ENCODE data around the gene GBF1. TPM values are rescaled to one million over a fixed set of nuclear protein-coding genes. Genes with fewer than 3 reads are reported as not detected.

Gene GBF1
- total and polyA plus RNA-seq, 4 donors, result 29.0 to 60.4 (median 47.3) TPM

DNA sequence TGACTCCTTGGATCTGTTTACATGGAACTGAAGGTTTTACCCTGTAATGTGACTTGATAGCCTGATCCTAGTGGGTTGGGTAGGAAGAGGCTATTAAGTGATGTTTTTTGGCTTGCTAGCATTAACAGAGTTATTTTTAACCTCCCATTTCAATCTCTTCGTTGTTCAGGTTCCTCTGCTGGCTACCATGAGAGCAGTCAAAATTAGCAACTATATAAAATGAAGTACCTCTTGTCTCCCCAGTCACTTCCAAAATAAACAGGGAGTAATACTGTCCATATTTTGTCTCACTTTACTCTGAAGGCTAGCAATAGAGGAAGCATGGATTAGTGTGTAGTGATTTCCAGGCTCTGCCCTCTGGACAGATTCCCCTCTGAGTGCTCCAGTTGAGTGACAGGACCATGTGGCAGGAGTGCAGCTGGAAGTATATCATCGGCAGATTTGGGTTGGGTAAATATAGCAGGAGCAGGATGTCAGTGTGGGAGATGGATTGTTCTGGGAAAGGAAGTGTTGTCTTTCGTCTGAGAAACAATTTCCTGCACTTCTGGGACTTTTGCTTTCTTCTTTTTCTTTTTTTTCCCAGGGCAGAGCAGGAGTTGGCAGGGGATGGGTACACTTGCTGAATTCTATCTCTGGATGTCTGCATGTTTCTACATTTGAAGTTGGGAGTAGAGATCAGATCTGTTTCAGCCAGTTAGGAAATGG lies 35.2 kb downstream of the GBF1 start:
- Histone ChIP-seq H3K27ac (ENCODE audit: low read depth, low read length) (peak overlapping the region; percentile 55), H3K27me3 (ENCODE audit: control insufficient read depth, insufficient read depth, low read length) (no peaks in the 10 kb centered on the region), H3K4me1 (ENCODE audit: control insufficient read depth, insufficient read depth, low read length) (peaks cover 4% of the 10 kb centered on the region), H3K36me3 (ENCODE audit: control insufficient read depth, insufficient read depth, low read length) (no peaks in the 10 kb centered on the region), H3K4me3 (ENCODE audit: low read depth, low read length) (no peak overlapping the region), H3K9me3 (ENCODE audit: control insufficient read depth, insufficient read depth, low read length) (no peaks in the 10 kb centered on the region)
- WGBS (ENCODE audit: insufficient coverage), result 36% methylated on average over 2 of the region's 3 CpGs
- DNase-seq (ENCODE audit: low read depth in 4 of 6, low spot score in 6 of 6), result peak in 2 of 6 donors; percentile 5 to 49

DNA sequence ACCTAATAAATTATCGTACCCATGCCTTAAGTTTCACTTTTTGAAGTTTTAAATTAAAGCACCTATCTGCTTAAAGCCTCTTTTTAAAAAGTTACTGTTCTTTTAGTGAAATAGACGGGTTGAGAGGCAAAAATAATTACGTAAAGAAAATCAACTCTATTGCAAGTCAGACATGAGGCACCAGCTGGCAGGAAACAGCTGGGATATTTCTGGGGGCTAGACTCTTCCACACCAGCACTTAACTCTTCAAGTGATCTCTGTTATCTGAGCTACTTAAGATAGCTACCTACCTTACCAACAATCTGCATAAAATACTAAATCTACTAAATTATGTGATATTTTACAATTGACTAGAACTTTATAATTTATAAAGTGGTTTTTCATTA lies 35.8 kb downstream of the GBF1 start:
- Histone ChIP-seq H3K9me3 (ENCODE audit: control insufficient read depth, insufficient read depth, low read length) (no peaks in the 10 kb centered on the region), H3K27me3 (ENCODE audit: control insufficient read depth, insufficient read depth, low read length) (no peaks in the 10 kb centered on the region), H3K4me3 (ENCODE audit: low read depth, low read length) (no peak overlapping the region), H3K36me3 (ENCODE audit: control insufficient read depth, insufficient read depth, low read length) (no peaks in the 10 kb centered on the region), H3K27ac (ENCODE audit: low read depth, low read length) (peak overlapping the region; percentile 55), H3K4me1 (ENCODE audit: control insufficient read depth, insufficient read depth, low read length) (peaks cover 4% of the 10 kb centered on the region)
- no peak for DNase-seq (ENCODE audit: low read depth in 4 of 6, low spot score in 6 of 6)
- no CpG with 5 or more reads among the region's 3 CpGs for WGBS (ENCODE audit: insufficient coverage)

DNA sequence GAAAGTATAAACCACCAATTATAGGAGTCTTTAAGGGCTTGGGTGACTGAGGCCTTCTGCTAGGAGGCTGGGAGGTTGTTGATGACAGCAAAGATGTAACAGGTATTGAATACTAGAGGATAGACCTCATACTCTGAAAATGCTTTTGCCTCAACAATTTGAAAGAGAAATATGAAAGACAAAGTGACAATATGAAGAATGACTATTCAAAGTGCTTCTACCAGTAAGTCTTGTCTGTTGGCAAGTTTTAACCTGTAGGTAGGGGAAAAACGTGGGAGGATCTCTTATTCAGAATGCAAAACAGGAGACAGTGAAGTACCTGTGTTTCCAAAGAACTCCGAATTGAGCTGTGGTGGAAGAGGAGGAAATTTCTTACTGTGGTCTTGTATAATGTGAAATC lies 38.2 kb downstream of the GBF1 start:
- no peak overlapping the region for H3K27ac ChIP-seq (ENCODE audit: low read depth, low read length)
- H3K4me3 ChIP-seq (ENCODE audit: low read depth, low read length), result no peak overlapping the region
- no peak for DNase-seq (ENCODE audit: low read depth in 4 of 6, low spot score in 6 of 6)
- WGBS (ENCODE audit: insufficient coverage), result 80% methylated on average over 1 of the region's 2 CpGs
- no peaks in the 10 kb centered on the region for H3K36me3 ChIP-seq (ENCODE audit: control insufficient read depth, insufficient read depth, low read length)
- H3K4me1 ChIP-seq (ENCODE audit: control insufficient read depth, insufficient read depth, low read length), result peaks cover 4% of the 10 kb centered on the region
- no peaks in the 10 kb centered on the region for H3K27me3 ChIP-seq (ENCODE audit: control insufficient read depth, insufficient read depth, low read length)
- no peaks in the 10 kb centered on the region for H3K9me3 ChIP-seq (ENCODE audit: control insufficient read depth, insufficient read depth, low read length)

DNA sequence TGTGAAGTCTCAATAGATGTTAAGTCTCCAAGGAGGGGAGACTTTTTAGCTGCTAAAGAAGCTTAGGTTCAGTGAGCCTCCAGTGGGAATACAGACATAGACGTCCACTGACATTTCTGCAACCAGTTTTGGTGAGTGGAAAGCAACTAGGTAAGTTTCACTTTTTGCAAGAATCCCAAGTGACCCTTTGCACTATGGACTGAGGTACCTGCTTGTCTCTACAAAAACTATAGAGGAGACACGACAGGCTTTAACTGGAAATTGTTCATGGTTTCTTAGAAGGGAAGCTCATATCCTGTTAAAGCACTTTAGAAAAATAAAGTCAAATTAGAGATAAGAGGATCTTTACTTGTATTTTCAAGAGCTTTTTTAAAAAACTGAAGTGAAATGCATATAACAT lies 38.6 kb downstream of the GBF1 start:
- no peaks in the 10 kb centered on the region for H3K36me3 ChIP-seq (ENCODE audit: control insufficient read depth, insufficient read depth, low read length)
- H3K27ac ChIP-seq (ENCODE audit: low read depth, low read length), result no peak overlapping the region
- H3K4me3 ChIP-seq (ENCODE audit: low read depth, low read length), result no peak overlapping the region
- no peaks in the 10 kb centered on the region for H3K27me3 ChIP-seq (ENCODE audit: control insufficient read depth, insufficient read depth, low read length)
- 80% methylated on average over 1 of the region's 2 CpGs for WGBS (ENCODE audit: insufficient coverage)
- H3K4me1 ChIP-seq (ENCODE audit: control insufficient read depth, insufficient read depth, low read length), result peaks cover 4% of the 10 kb centered on the region
- H3K9me3 ChIP-seq (ENCODE audit: control insufficient read depth, insufficient read depth, low read length), result no peaks in the 10 kb centered on the region
- no peak for DNase-seq (ENCODE audit: low read depth in 4 of 6, low spot score in 6 of 6)

DNA sequence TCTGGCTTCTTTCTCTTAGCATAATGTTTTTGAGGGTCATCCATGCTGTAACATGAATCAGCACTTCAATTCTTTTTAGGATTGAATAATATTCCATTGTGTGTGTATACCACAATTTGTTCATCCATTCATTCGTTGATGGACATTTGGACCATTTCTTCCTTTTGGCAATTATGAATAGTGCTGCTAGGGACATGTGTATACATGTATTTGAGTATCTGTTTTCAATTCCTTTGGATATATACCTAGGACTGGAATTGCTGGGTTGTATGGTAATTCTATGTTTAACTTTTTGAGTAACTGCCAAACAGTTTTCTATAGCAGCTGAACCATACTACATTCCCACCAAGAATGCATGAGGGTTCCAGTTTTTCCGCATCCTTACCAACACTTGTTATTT lies 39.2 kb downstream of the GBF1 start:
- H3K4me1 ChIP-seq (ENCODE audit: control insufficient read depth, insufficient read depth, low read length), result peaks cover 4% of the 10 kb centered on the region
- no peak overlapping the region for H3K27ac ChIP-seq (ENCODE audit: low read depth, low read length)
- WGBS (ENCODE audit: insufficient coverage), result no CpG with 5 or more reads among the region's 2 CpGs
- H3K36me3 ChIP-seq (ENCODE audit: control insufficient read depth, insufficient read depth, low read length), result no peaks in the 10 kb centered on the region
- no peak for DNase-seq (ENCODE audit: low read depth in 4 of 6, low spot score in 6 of 6)
- no peaks in the 10 kb centered on the region for H3K27me3 ChIP-seq (ENCODE audit: control insufficient read depth, insufficient read depth, low read length)
- no peaks in the 10 kb centered on the region for H3K9me3 ChIP-seq (ENCODE audit: control insufficient read depth, insufficient read depth, low read length)
- no peak overlapping the region for H3K4me3 ChIP-seq (ENCODE audit: low read depth, low read length)

DNA sequence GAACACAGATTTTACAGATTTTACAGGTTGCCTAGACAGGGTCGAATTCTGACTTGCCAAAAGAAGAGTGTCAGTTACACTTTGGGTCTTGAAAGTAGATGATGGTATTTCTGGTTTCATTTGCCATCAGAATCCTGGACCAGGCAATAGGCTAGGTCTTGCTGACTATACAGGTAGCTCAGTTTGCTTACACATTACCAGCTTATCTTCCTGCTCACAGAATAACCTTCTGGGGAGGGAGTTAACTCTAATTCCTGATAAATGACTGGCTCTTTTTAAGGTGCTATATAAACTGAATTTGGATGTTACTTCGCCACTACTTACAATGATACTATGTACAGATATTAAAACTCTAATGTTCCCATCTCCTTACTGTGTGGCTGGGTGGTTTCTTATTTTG lies 39.8 kb downstream of the GBF1 start:
- no CpG with 5 or more reads among the region's 2 CpGs for WGBS (ENCODE audit: insufficient coverage)
- H3K9me3 ChIP-seq (ENCODE audit: control insufficient read depth, insufficient read depth, low read length), result no peaks in the 10 kb centered on the region

DNA sequence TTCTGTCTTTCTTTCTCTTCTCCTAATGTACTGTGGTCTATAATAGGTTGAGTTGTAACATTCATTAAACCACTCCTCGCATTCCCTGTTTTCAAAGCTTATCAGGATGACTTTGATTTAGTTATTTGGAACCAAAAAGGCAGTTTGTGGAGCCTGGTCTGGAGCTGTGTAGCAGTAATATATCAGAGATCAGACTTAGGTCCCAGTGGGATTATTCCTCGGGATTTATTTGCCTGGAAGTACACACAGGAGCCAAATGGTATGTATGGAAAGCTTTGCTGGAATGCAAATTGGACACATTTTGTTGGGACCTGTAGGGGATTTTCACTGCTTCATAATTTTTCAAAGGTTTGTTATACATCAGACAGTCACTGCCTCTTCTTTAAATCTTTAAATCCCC lies 40.9 kb downstream of the GBF1 start:
- no peaks in the 10 kb centered on the region for H3K4me1 ChIP-seq (ENCODE audit: control insufficient read depth, insufficient read depth, low read length)
- H3K27ac ChIP-seq (ENCODE audit: low read depth, low read length), result no peak overlapping the region
- H3K36me3 ChIP-seq (ENCODE audit: control insufficient read depth, insufficient read depth, low read length), result no peaks in the 10 kb centered on the region
- 60% methylated on average over 1 of the region's 2 CpGs for WGBS (ENCODE audit: insufficient coverage)
- no peaks in the 10 kb centered on the region for H3K27me3 ChIP-seq (ENCODE audit: control insufficient read depth, insufficient read depth, low read length)
- H3K9me3 ChIP-seq (ENCODE audit: control insufficient read depth, insufficient read depth, low read length), result no peaks in the 10 kb centered on the region
- DNase-seq (ENCODE audit: low read depth in 4 of 6, low spot score in 6 of 6), result peak in 1 of 6 donors; percentile 20
- no peak overlapping the region for H3K4me3 ChIP-seq (ENCODE audit: low read depth, low read length)

More for the DNA sequence above, 39.8 kb downstream of the GBF1 start:
- H3K27me3 ChIP-seq (ENCODE audit: control insufficient read depth, insufficient read depth, low read length), result no peaks in the 10 kb centered on the region
- DNase-seq (ENCODE audit: low read depth in 4 of 6, low spot score in 6 of 6), result no peak
- no peak overlapping the region for H3K27ac ChIP-seq (ENCODE audit: low read depth, low read length)
- H3K4me1 ChIP-seq (ENCODE audit: control insufficient read depth, insufficient read depth, low read length), result no peaks in the 10 kb centered on the region
- no peak overlapping the region for H3K4me3 ChIP-seq (ENCODE audit: low read depth, low read length)
- no peaks in the 10 kb centered on the region for H3K36me3 ChIP-seq (ENCODE audit: control insufficient read depth, insufficient read depth, low read length)

DNA sequence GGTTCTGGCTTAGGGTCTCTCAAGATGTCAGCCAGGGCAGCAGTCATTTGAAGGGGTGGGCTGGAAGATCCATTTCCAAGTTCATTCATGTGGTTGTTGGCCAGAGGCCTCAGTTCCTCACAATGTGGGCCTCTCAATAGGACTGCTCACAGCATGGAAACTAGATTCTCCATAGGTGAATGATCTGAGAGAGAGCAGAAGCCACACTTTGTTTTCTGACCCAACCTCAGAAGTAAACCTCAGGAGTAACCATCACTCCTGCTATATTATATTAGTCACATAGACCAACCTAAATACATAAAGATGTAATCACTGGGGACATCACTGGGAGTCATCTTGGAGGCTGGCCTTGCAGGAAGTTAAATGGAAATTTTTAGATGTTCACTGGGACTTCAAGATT lies 42.2 kb downstream of the GBF1 start:
- no peak for DNase-seq (ENCODE audit: low read depth in 4 of 6, low spot score in 6 of 6)
- no peak overlapping the region for H3K27ac ChIP-seq (ENCODE audit: low read depth, low read length)
- H3K9me3 ChIP-seq (ENCODE audit: control insufficient read depth, insufficient read depth, low read length), result no peaks in the 10 kb centered on the region
- no peaks in the 10 kb centered on the region for H3K36me3 ChIP-seq (ENCODE audit: control insufficient read depth, insufficient read depth, low read length)
- no peak overlapping the region for H3K4me3 ChIP-seq (ENCODE audit: low read depth, low read length)
- H3K4me1 ChIP-seq (ENCODE audit: control insufficient read depth, insufficient read depth, low read length), result no peaks in the 10 kb centered on the region
- H3K27me3 ChIP-seq (ENCODE audit: control insufficient read depth, insufficient read depth, low read length), result no peaks in the 10 kb centered on the region

DNA sequence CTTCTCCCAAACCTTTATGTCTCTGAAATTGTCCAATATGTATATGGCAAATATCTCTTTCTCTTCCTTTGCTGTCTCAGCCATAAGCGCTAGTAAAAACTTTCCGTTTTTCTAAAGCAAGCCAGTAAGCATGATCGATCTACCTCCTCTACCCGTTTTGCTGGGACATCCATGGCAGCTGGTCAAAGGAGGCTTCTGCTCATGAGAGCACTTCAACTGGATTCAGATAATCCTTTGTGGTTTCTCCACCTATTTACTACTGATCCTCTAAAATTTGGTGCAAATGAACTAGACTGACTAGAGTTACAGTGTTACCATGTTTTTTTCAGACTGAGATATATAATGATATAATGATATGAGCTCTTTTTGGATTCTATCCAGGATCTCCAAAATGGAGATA lies 42.7 kb downstream of the GBF1 start:
- WGBS (ENCODE audit: insufficient coverage), result 77% methylated on average over 3 of the region's 4 CpGs
- Histone ChIP-seq H3K4me1 (ENCODE audit: control insufficient read depth, insufficient read depth, low read length) (no peaks in the 10 kb centered on the region), H3K27ac (ENCODE audit: low read depth, low read length) (no peak overlapping the region), H3K27me3 (ENCODE audit: control insufficient read depth, insufficient read depth, low read length) (no peaks in the 10 kb centered on the region), H3K36me3 (ENCODE audit: control insufficient read depth, insufficient read depth, low read length) (no peaks in the 10 kb centered on the region), H3K4me3 (ENCODE audit: low read depth, low read length) (no peak overlapping the region), H3K9me3 (ENCODE audit: control insufficient read depth, insufficient read depth, low read length) (no peaks in the 10 kb centered on the region)
- no peak for DNase-seq (ENCODE audit: low read depth in 4 of 6, low spot score in 6 of 6)

DNA sequence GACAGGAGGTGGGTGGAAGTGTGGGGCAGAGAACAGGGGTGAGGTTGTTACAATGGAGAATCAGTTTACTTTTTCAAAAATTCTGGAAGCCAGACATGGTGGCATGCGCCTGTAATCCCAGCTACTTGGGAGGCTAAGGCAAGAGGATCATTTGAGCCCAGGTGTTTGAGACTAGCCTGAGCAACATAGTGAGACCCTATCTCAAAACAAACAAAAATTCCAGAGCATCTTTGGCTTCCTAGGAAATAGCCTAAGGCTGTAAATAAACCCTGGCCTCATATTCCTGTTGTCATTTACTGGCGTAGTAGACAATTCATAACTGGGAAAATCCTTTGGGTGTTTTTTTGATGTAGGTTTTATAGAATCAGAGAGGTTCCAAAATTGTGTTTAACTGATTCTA lies 44.0 kb downstream of the GBF1 start:
- Histone ChIP-seq H3K9me3 (ENCODE audit: control insufficient read depth, insufficient read depth, low read length) (no peaks in the 10 kb centered on the region), H3K27ac (ENCODE audit: low read depth, low read length) (no peak overlapping the region), H3K4me3 (ENCODE audit: low read depth, low read length) (no peak overlapping the region), H3K36me3 (ENCODE audit: control insufficient read depth, insufficient read depth, low read length) (no peaks in the 10 kb centered on the region), H3K4me1 (ENCODE audit: control insufficient read depth, insufficient read depth, low read length) (no peaks in the 10 kb centered on the region), H3K27me3 (ENCODE audit: control insufficient read depth, insufficient read depth, low read length) (no peaks in the 10 kb centered on the region)
- 100% methylated on average over 1 of the region's 2 CpGs for WGBS (ENCODE audit: insufficient coverage)
- DNase-seq (ENCODE audit: low read depth in 4 of 6, low spot score in 6 of 6), result no peak

Data from spinal cord (tissue), 10 donors.